Fibroblast of skin of abdomen (primary cell): ENCODE data around the gene SHF.
"Not testable (repeated sequence)": the region's sequence is repeated elsewhere in the genome, so short reads cannot be mapped to it uniquely, and the experiment has no call there.

Experiments
- DNase-seq: peaks from one replicate; pipeline ENCODE4 v3.0.0-alpha.2; 2013

The SHF gene

GRCh38 chr15:45146405-45146804 lies 41.4 kb downstream of the SHF start:
- DNase-seq, result no peak

DNA sequence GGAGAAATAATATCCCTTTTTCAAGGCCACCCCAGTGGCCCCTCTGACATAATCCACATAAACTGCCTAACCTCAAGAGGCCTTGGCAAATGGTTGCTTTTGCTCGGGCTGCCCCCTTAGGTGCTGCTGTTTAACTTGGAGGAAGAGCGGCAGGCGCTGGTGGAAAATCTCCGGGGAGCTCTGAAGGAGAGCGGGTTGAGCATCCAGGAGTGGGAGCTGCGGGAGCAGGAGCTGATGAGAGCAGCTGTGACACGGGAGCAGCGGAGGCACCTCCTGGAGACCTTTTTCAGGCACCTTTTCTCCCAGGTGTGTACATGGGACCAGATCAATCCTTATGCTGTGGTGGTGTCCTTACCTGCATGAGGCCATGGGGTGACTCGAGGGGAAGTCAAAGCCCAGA lies 43.0 kb downstream of the SHF start:
- no peak for DNase-seq

DNA sequence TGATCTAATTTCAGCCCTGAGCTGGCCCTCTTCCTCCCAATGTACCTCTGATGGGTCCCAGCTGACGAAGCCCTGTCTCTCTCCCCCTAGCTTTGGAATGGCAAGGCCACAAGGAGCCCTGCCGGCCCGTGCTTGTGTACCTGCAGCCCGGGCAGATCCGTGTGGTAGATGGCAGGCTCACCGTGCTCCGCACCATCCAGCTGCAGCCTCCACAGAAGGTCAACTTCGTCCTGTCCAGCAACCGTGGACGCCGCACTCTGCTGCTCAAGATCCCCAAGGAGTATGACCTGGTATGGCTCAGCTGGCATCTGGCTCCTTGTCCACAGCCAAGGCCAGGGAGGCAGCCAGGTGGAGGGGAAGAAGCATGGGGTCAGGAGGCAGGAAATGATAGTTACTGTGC lies 43.8 kb downstream of the SHF start:
- no peak for DNase-seq

GRCh38 chr15:45143056-45143455 lies 44.7 kb downstream of the SHF start:
- no peak for DNase-seq

GRCh38 chr15:45141386-45141785 lies 46.4 kb downstream of the SHF start:
- DNase-seq, result no peak

DNA sequence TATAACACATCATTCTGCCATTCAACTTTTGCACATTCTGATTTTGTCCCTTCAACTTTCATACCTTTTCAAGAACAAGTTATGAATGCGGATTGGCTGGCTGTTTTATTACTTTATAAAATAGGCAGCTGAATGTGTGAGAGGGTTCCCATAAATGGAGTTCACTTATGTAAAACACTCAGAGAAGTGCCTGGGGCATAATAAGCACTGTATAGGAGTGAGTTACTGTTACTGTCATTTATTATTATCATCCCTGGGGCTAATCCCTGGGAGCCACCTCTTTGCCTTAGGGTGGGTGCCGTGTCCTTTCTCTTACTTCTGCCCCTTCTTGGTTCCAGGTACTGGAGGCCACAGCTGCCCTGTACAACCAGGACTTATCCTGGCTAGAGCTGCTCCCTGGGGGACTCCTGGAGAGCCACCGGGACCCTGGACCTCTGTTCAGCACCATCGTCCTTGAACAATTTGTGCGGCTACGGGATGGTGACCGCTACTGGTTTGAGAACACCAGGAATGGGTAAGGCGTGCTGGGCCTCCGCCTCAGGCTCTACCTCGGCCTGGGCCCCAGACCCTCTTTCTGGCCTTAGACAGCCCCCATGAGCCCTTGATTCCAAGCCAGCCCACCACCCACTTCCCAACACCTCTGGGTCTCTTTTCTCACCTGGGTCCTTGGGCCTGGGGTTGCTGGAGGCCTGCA lies 47.1 kb downstream of the SHF start:
- DNase-seq, result no peak

GRCh38 chr15:45139770-45140169 lies 48.0 kb downstream of the SHF start:
- no peak for DNase-seq

GRCh38 chr15:45138814-45139765 lies 48.7 kb downstream of the SHF start:
- no peak for DNase-seq

DNA sequence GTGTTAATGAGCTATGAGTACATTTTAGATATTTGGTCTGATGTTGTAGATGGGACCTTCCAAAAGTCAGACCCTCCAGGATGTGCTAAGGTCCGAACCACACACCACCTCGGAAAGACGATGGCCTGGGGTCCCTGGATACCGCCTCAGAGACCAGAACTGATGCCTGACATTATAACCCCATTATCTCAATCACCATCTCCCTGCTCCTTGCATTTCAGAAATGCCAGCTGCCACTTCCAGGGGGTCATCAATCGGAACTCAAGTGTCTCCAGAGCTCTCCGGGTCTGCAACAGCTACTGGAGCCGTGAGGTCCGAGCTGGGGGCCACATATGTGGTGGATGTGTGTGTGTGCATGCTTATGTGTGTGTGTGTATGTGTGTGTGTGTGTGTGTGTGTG lies 50.1 kb downstream of the SHF start:
- DNase-seq, result no peak

DNA sequence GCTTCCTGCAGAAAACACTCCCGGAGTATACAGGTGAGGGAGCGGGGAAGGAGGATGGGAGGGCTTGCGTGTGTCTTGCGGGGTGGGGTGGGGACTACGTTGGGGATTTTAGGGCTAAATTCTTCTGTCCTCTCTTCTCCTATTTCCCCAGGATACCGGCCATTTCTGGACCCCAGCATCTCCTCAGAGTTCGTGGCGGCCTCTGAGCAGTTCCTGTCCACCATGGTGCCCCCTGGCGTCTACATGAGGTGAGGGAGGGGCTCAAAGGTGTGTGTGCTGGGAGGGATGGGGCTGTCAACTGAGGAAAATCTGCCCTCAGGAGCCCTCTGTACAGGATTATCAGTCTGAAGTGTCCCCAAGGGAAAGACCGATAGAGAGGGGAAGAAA lies 51.4 kb downstream of the SHF start:
- no peak for DNase-seq

GRCh38 chr15:45135705-45136377 lies 51.9 kb downstream of the SHF start:
- not testable (repeated sequence) for DNase-seq

DNA sequence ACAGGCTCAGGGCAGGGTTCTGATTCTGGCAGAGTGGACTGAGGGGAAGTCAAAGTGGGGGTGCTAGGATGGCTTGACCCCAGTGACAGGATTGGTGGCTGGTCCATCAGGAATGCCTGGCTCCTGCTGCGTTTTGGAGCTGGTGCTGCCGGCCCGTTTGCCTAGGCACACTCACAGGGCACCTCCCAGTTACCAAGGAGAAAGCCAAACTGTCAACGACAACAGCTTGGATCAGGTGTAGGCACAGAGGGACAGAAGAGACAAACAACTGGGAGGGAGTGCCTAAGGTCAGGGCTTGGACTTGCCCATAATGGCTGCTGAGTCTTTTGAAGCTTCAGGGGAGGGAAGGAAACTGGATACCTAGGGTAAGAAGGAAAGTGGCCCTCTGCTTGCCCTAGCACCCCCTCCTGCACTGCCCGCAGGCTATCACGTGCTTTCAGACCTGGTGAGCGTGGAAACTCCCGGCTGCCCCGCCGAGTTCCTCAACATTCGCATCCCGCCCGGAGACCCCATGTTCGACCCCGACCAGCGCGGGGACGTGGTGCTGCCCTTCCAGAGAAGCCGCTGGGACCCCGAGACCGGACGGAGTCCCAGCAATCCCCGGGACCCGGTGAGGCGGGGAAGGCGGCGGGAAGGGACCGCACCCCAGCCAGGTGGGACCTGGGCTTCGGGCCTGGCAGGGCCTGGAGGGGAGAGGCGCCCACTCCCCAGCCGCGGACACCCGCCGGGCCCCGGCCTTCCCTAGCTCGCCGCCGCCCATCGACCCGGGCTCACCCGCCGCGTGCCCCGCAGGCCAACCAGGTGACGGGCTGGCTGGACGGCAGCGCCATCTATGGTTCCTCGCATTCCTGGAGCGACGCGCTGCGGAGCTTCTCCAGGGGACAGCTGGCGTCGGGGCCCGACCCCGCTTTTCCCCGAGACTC lies 52.8 kb downstream of the SHF start:
- DNase-seq, result no peak

- no peak for DNase-seq
Observed at GRCh38 chr15:45134046-45134445, 53.7 kb downstream of the SHF start.

- DNase-seq, result no peak
Observed at GRCh38 chr15:45133561-45133920, 54.2 kb downstream of the SHF start.

- DNase-seq, result no peak
Observed at GRCh38 chr15:45132844-45133560, 54.8 kb downstream of the SHF start.

GRCh38 chr15:45131510-45131909 lies 56.3 kb downstream of the SHF start:
- no peak for DNase-seq

GRCh38 chr15:45130291-45131000 lies 57.3 kb downstream of the SHF start:
- no peak for DNase-seq

DNA sequence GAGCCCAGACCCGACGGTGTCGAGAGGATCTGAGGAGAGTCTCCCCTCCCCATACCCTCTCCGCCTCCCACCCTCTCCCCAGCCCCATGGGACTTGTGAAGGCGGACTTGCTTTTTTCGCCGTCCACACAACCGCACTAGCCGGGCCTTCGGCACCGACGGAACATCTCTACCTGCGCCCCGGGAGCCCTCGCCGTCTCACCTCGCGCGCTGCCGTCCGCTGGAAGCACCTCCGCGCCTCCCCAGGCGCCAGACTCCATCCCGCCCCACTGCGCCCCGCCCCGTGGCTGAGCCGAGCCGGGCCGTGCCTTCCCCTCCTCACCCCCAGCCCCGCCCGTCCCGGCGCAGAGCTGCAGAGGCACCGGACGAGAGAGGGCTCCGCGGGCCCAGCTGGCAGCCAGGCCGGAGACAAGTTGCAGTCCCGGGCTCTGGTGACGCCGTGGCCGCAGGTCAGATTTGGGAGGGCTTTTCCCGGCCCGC lies 58.1 kb downstream of the SHF start, which contains the start of the genes DUOX1 and DUOXA1:
Gene DUOX1 (plus strand): TSS at position 344 of the 479 bp plus-strand sequence. CDS start 1,973 bp downstream, outside the sequence.
Gene DUOXA1 (minus strand): TSS at position 229 of the 479 bp plus-strand sequence. CDS start 6,865 bp downstream, outside the sequence.
- no peak for DNase-seq

GRCh38 chr15:45128971-45129639 lies 58.7 kb downstream of the SHF start:
- no peak for DNase-seq
